HG03432 (cell line): ENCODE data around the gene FAM76B.

Source experiments
- ATAC-seq: cut with Tn5 transposase; IDR thresholded peaks from one replicate; pipeline ENCODE4 v1.9.1; 2021; ENCODE audit warnings: mild to moderate bottlenecking, moderate library complexity; ENCODE audit not compliant: unreplicated experiment

Gene FAM76B

GRCh38 chr11:95792700-95793099 lies 3.1 kb upstream of the FAM76B start:
- ATAC-seq, result no peak

- no peak for ATAC-seq
Measured at GRCh38 chr11:95792200-95792599, 2.6 kb upstream of the FAM76B start.

GRCh38 chr11:95791709-95792033 lies 2.1 kb upstream of the FAM76B start:
- ATAC-seq, result no peak

GRCh38 chr11:95790933-95791708 lies 1.5 kb upstream of the FAM76B start:
- peak; percentile 5 for ATAC-seq

GRCh38 chr11:95790123-95790932 lies 746 bp upstream of the FAM76B start, which contains the start of gene CEP57:
Gene CEP57 (plus strand): TSS chr11:95790498. CDS start chr11:95790699, 201 bp downstream.
- peak; percentile 69 for ATAC-seq

DNA sequence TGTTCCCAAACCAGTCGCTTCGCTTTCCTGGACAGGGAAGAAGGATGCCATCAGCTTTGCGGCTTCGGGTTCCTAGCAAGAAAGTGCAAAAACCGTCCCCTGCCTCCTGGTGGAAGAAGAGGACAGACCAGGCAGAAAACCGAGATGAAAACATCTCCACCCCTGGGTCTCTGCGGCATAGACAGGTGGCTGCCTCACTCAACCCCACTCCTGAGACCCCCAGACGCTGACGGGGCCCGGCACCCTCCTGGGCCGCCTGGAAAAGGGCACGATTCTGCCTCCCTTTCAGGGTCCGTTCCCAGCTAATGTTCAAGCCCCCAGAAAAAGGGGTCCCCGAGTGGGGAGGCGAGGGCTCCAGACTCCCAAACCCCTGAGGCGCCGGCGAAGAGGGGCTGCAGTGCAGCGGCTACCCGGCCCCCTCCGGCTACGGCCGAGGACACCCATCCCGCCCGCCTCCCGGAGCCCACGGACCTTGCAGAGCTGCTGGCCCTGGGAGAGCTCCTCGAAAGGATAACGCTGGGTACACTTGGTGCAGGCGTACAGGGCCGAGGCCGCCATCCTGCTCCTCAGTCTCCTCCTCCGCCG lies 569 bp downstream of the FAM76B start:
- peak; percentile 2 for ATAC-seq

DNA sequence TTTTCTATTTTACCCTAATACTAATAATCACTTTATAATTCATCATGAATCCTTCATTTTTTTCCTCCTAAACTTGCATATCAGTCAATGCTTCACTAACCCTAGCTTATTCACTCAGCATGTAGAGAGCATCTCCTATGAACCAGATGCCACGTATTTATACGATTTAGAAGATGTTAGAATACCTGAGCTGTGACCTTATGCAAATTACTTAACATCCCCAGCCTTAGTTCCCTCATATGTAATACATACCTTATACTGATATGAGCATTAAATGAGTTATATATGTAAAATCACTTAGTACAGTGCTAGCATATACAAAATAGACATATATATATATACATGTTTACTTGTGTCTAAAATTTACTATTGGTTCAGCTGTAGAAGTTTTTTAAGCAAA lies 9.0 kb downstream of the FAM76B start:
- ATAC-seq, result no peak

DNA sequence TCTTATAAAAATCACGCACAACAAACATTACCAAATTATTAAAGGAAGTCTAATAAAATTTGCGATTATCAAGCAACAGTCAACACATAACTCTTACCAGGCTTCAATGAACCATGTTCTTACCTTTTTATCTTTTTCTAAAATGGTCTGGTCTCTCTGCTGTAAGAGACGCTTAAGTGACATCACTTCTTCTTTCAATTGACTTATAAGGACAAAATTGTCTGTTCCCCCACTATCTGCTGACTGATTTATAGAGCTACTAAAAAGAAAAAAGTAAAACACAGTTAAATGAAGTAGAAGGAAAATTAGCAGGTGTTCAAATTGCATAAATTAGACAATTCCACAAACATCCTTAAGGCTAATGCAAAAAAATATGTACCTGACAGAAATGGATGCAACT lies 10.9 kb downstream of the FAM76B start:
- peak; percentile 79 for ATAC-seq

GRCh38 chr11:95776859-95777258 lies 12.7 kb downstream of the FAM76B start:
- ATAC-seq, result no peak

- no peak for ATAC-seq
Measured at GRCh38 chr11:95768521-95768920, 21.1 kb downstream of the FAM76B start.

- ATAC-seq, result no peak
Measured at GRCh38 chr11:95767498-95767897, 22.1 kb downstream of the FAM76B start.

- no peak for ATAC-seq
Measured at GRCh38 chr11:95766701-95767100, 22.9 kb downstream of the FAM76B start.

- peak; percentile 73 for ATAC-seq
Measured at GRCh38 chr11:95764267-95764898, 25.2 kb downstream of the FAM76B start.

- no peak for ATAC-seq
Measured at GRCh38 chr11:95762534-95762933, 27.0 kb downstream of the FAM76B start.

DNA sequence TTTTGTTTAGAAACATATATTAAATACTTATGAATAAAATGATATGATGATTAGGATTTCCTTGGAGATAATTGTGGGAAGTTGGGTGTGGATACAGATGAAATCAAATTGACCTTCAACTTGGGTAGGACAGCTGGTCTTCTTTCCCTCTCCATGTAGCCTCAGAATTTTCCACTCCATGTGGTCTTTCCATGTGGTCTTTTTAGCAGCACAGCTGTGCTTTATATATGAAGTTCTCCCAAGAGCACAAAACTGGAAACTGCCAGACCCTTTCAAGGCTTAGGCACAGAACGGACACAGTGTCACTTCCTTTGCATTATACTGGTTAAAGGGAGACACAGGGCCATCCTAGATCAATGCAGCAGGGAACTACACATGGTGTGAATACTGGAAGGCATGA lies 28.6 kb downstream of the FAM76B start:
- no peak for ATAC-seq

- ATAC-seq, result no peak
Measured at GRCh38 chr11:95751515-95751914, 38.1 kb downstream of the FAM76B start.

DNA sequence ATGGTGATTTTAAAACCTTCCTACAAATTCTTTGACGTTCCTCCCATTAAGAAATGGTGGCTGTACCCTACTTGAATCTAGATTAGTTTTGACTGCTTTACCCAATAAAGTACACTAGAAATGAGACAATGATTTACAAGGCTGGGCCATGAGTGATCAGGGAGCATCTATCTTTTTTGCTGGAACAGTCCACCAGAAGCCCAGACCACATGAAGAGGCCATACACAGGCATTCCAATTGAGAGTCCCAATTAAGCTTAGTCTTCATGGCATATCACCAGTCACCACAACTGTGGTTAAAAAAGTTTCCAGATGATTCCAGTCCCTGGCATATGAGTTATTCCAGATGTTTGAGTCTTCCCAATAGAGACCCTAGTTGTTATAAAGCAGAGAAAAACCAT lies 39.5 kb downstream of the FAM76B start:
- no peak for ATAC-seq

- ATAC-seq, result no peak
Measured at GRCh38 chr11:95739108-95739938, 50.3 kb downstream of the FAM76B start.

DNA sequence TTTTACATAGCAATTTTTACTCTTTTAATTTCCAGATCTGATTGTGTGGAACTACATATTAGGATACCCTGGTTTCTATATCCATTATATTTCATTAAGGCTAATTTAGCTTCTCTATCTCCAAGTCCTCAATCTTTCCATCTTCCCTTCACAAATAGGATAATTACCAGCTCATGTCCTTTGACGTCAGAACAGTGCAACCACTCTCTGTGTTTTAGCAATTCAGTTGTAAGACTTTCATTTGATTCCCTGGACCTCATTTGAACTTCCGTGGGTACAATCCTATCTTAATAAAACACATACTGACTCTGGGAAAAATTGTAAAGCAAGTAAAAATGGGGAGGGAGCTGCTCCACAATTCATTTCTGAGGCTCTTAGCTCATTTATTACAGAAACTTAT lies 52.8 kb downstream of the FAM76B start:
- no peak for ATAC-seq

- no peak for ATAC-seq
Measured at GRCh38 chr11:95736355-95736754, 53.2 kb downstream of the FAM76B start.
